HepG2 (cell line): ENCODE data around the gene BUD23. TPM values are rescaled to one million over a fixed set of nuclear protein-coding genes. Genes with fewer than 3 reads are reported as not detected.
A peak's percentile ranks its signal among the peaks of the same experiment; 100 is the strongest.

Experiments used
- ARID4A ChIP-seq: sonication (generic); formaldehyde crosslinking; IDR thresholded peaks from 2 replicates; pipeline ENCODE4 v1.5.0; 2020; ENCODE audit warnings: mild to moderate bottlenecking, missing genetic modification reagents, borderline replicate concordance
- BRD4 ChIP-seq: sonication (generic); formaldehyde crosslinking; IDR thresholded peaks from 2 replicates; pipeline ENCODE4 v1.4.0; 2020; ENCODE audit warnings: missing genetic modification reagents
- GFI1 ChIP-seq: sonication (generic); formaldehyde crosslinking; IDR thresholded peaks from 2 replicates; pipeline ENCODE4 v1.5.0; 2020; ENCODE audit warnings: missing genetic modification reagents, mild to moderate bottlenecking, borderline replicate concordance
- JUN ChIP-seq: sonication (generic); formaldehyde crosslinking; IDR thresholded peaks from 2 replicates; pipeline ENCODE4 v1.4.0; 2020; ENCODE audit warnings: mild to moderate bottlenecking, missing genetic modification reagents
- KDM1A ChIP-seq: IDR thresholded peaks from 2 replicates; pipeline ENCODE4 v1.6.1; 2016; ENCODE audit warnings: missing compliant biosample characterization
- LRRFIP1 ChIP-seq: sonication (generic); formaldehyde crosslinking; conservative IDR thresholded peaks from 2 replicates; pipeline ENCODE4 v1.4.0; 2020; ENCODE audit warnings: missing genetic modification reagents
- NPAS2 ChIP-seq: sonication (generic); formaldehyde crosslinking; IDR thresholded peaks from 2 replicates; pipeline ENCODE4 v1.8.0; 2022; ENCODE audit warnings: mild to moderate bottlenecking, missing genetic modification reagents, borderline replicate concordance
- PAXIP1 ChIP-seq: sonication (generic); formaldehyde crosslinking; conservative IDR thresholded peaks from 2 replicates; pipeline ENCODE4 v1.4.0; 2020; ENCODE audit warnings: mild to moderate bottlenecking, missing genetic modification reagents, moderate library complexity
- SP4 ChIP-seq: sonication (generic); formaldehyde crosslinking; IDR thresholded peaks from 2 replicates; pipeline ENCODE4 v1.8.1; 2023; ENCODE audit warnings: mild to moderate bottlenecking, missing genetic modification reagents
- SSRP1 ChIP-seq: IDR thresholded peaks from 2 replicates; pipeline ENCODE4 v1.6.1; 2016; ENCODE audit warnings: control low read depth
- XBP1 ChIP-seq: sonication (generic); formaldehyde crosslinking; IDR thresholded peaks from 2 replicates; pipeline ENCODE4 v1.5.0; 2020; ENCODE audit warnings: missing genetic modification reagents
- XRCC5 ChIP-seq: fragments of 200-400 bp; formaldehyde crosslinking; optimal IDR thresholded peaks from 2 replicates; pipeline ENCODE3; 2017; ENCODE audit warnings: mild to moderate bottlenecking, low read length
- ZBTB38 ChIP-seq: sonication (generic); formaldehyde crosslinking; IDR thresholded peaks from 2 replicates; pipeline ENCODE4 v1.5.1; 2020; ENCODE audit warnings: mild to moderate bottlenecking, missing genetic modification reagents
- ZC3H13 ChIP-seq: sonication (generic); formaldehyde crosslinking; IDR thresholded peaks from 2 replicates; pipeline ENCODE4 v1.8.1; 2023; ENCODE audit warnings: mild to moderate bottlenecking, missing genetic modification reagents, moderate library complexity
- ZMAT3 ChIP-seq: sonication (generic); formaldehyde crosslinking; conservative IDR thresholded peaks from 2 replicates; pipeline ENCODE4 v1.7.0; 2021; ENCODE audit warnings: missing genetic modification reagents
- ZNF557 ChIP-seq: sonication (generic); formaldehyde crosslinking; IDR thresholded peaks from 2 replicates; pipeline ENCODE4 v1.4.0; 2020; ENCODE audit warnings: missing genetic modification reagents
- ZSCAN5A ChIP-seq: sonication (generic); formaldehyde crosslinking; IDR thresholded peaks from 2 replicates; pipeline ENCODE4 v1.8.0; 2022; ENCODE audit warnings: mild to moderate bottlenecking, missing genetic modification reagents, borderline replicate concordance
- polyA plus RNA-seq, 8 experiments: library from polyadenylated mRNA; depleted of rRNA in 3 of 8; stranded (reverse) in 7 of 8; unstranded in 1 of 8; fragments of >200 nt; fragmentation: Illumina TruSeq in 4 of 8; extraction: Trizol in 4 of 8; gene quantifications; 2 replicates each; pipeline versions ENCODE4 v1.2.1 to v1.2.3, GENCODE V29; 2011 to 2016; ENCODE audit warnings: low read depth in 4 of 8, missing spikeins in 1 of 8, mixed read lengths in 1 of 8; ENCODE audit not compliant: insufficient read depth in 1 of 8
- total RNA-seq, 5 experiments: library from RNA; depleted of rRNA; stranded (reverse); fragments of >200 nt; fragmentation: Illumina TruSeq; extraction: Trizol; gene quantifications; 2 replicates each; pipeline ENCODE4 v1.2.3, GENCODE V29; 2016; ENCODE audit warnings: low read depth in 1 of 5

BUD23 gene
- total and polyA plus RNA-seq, 2 of the 13 experiments (the other 11 are each of a cell fraction or from before 2014, with no cell fraction given): 47.5 to 54.5 TPM

- TF ChIP-seq ZSCAN5A (CRISPR knock-in tag): no peak
- TF ChIP-seq KDM1A (CRISPR knock-in tag): peak; percentile 22; the same call in 1 of the 2 replicates
- TF ChIP-seq ZC3H13 (CRISPR knock-in tag): no peak
- TF ChIP-seq LRRFIP1 (CRISPR knock-in tag): no peak
- peak; percentile 45 for TF ChIP-seq XRCC5
- no peak for TF ChIP-seq ZNF557 (CRISPR knock-in tag)
- peak; percentile 48; the same call in 1 of the 2 replicates for TF ChIP-seq SP4 (CRISPR knock-in tag)
- no peak for TF ChIP-seq NPAS2 (CRISPR knock-in tag)
- no peak for TF ChIP-seq BRD4 (CRISPR knock-in tag)
- no peak for TF ChIP-seq ZBTB38 (CRISPR knock-in tag)
- TF ChIP-seq ARID4A: peak; percentile 54; the same call in 1 of the 2 replicates
- peak; percentile 56 for TF ChIP-seq PAXIP1 (CRISPR knock-in tag)
- no peak for TF ChIP-seq XBP1 (CRISPR knock-in tag)
- no peak for TF ChIP-seq JUN (CRISPR knock-in tag)
- TF ChIP-seq SSRP1: no peak
- peak; percentile 41; the same call in 1 of the 2 replicates for TF ChIP-seq GFI1
- TF ChIP-seq ZMAT3 (CRISPR knock-in tag): no peak
Observed at GRCh38 chr7:73742753-73743641, 59.6 kb downstream of the BUD23 start (continued).
